Measurements from ENCODE around the gene C1orf94. TPM values are rescaled to one million over a fixed set of nuclear protein-coding genes. Genes with fewer than 3 reads are reported as not detected.

The C1orf94 gene
- total RNA-seq: not detected

GRCh38 chr1:34176830-34177603 is at the start of gene C1orf94:
TSS of gene C1orf94 (plus strand) at chr1:34176907. CDS start at chr1:34177790, 883 bp downstream.
- Mint-ChIP-seq H3K4me1 (ENCODE audit: low read depth) (no peaks in the 10 kb centered on the region), H3K36me3 (ENCODE audit: low read depth) (no peaks in the 10 kb centered on the region), H3K4me3 (no peak within 1 kb of the TSS), H3K27me3 (ENCODE audit: low read depth) (peaks cover 44% of the 10 kb centered on the region), H3K9me3 (no peaks in the 10 kb centered on the region), H3K27ac (no peak within 1 kb of the TSS)
- CTCF ChIA-PET: no interaction called here
- intact Hi-C loops (cut with micrococcal nuclease): no loop called here
- no peak for DNase-seq

GRCh38 chr1:34127006-34128000 is 49.4 kb upstream of the C1orf94 start:
- Mint-ChIP-seq H3K27me3 (ENCODE audit: low read depth) (peaks cover 16% of the 10 kb centered on the region), H3K4me3 (no peak overlapping the region), H3K36me3 (ENCODE audit: low read depth) (no peaks in the 10 kb centered on the region), H3K27ac (no peak overlapping the region), H3K4me1 (ENCODE audit: low read depth) (no peaks in the 10 kb centered on the region), H3K9me3 (no peaks in the 10 kb centered on the region)
- intact Hi-C loops (cut with micrococcal nuclease): no loop called here
- CTCF ChIA-PET: no interaction called here
- DNase-seq: no peak

GRCh38 chr1:34128186-34128889 is 48.4 kb upstream of the C1orf94 start:
- peaks cover 12% of the 10 kb centered on the region for H3K27me3 Mint-ChIP-seq (ENCODE audit: low read depth)
- no peaks in the 10 kb centered on the region for H3K4me1 Mint-ChIP-seq (ENCODE audit: low read depth)
- H3K9me3 Mint-ChIP-seq: no peaks in the 10 kb centered on the region
- H3K36me3 Mint-ChIP-seq (ENCODE audit: low read depth): no peaks in the 10 kb centered on the region
- intact Hi-C loops (cut with micrococcal nuclease): no loop called here
- H3K27ac Mint-ChIP-seq: no peak overlapping the region
- CTCF ChIA-PET: no interaction called here
- no peak overlapping the region for H3K4me3 Mint-ChIP-seq
- no peak for DNase-seq

GRCh38 chr1:34129630-34130029 is 47.1 kb upstream of the C1orf94 start:
- Mint-ChIP-seq H3K9me3 (no peaks in the 10 kb centered on the region), H3K27me3 (ENCODE audit: low read depth) (peaks cover 12% of the 10 kb centered on the region), H3K4me3 (no peak overlapping the region), H3K36me3 (ENCODE audit: low read depth) (no peaks in the 10 kb centered on the region), H3K27ac (no peak overlapping the region), H3K4me1 (ENCODE audit: low read depth) (no peaks in the 10 kb centered on the region)
- CTCF ChIA-PET: no interaction called here
- DNase-seq: no peak
- intact Hi-C loops (cut with micrococcal nuclease): no loop called here

- no peak overlapping the region for H3K4me3 Mint-ChIP-seq
- CTCF ChIA-PET: no interaction called here
- H3K9me3 Mint-ChIP-seq: no peaks in the 10 kb centered on the region
- H3K27ac Mint-ChIP-seq: no peak overlapping the region
- no peaks in the 10 kb centered on the region for H3K4me1 Mint-ChIP-seq (ENCODE audit: low read depth)
- intact Hi-C loops (cut with micrococcal nuclease): no loop called here
- peaks cover 9% of the 10 kb centered on the region for H3K27me3 Mint-ChIP-seq (ENCODE audit: low read depth)
- DNase-seq: no peak
- H3K36me3 Mint-ChIP-seq (ENCODE audit: low read depth): no peaks in the 10 kb centered on the region
These were observed 46.4 kb upstream of the C1orf94 start for GRCh38 chr1:34130306-34130705.

- Mint-ChIP-seq H3K36me3 (ENCODE audit: low read depth) (no peaks in the 10 kb centered on the region), H3K4me3 (no peak overlapping the region), H3K27me3 (ENCODE audit: low read depth) (peaks cover 6% of the 10 kb centered on the region), H3K4me1 (ENCODE audit: low read depth) (no peaks in the 10 kb centered on the region), H3K27ac (no peak overlapping the region), H3K9me3 (no peaks in the 10 kb centered on the region)
- no peak for DNase-seq
- CTCF ChIA-PET: no interaction called here
- intact Hi-C loops (cut with micrococcal nuclease): no loop called here
These were observed 45.1 kb upstream of the C1orf94 start for GRCh38 chr1:34131396-34132160.

GRCh38 chr1:34132161-34132420 is 44.6 kb upstream of the C1orf94 start:
- CTCF ChIA-PET: no interaction called here

GRCh38 chr1:34137411-34137810 is 39.3 kb upstream of the C1orf94 start:
- CTCF ChIA-PET: no interaction called here

More at GRCh38 chr1:34132161-34132420, 44.6 kb upstream of the C1orf94 start:
- H3K9me3 Mint-ChIP-seq: no peaks in the 10 kb centered on the region
- intact Hi-C loops (cut with micrococcal nuclease): no loop called here
- no peaks in the 10 kb centered on the region for H3K36me3 Mint-ChIP-seq (ENCODE audit: low read depth)
- no peaks in the 10 kb centered on the region for H3K4me1 Mint-ChIP-seq (ENCODE audit: low read depth)
- no peak overlapping the region for H3K27ac Mint-ChIP-seq
- DNase-seq: no peak
- H3K4me3 Mint-ChIP-seq: no peak overlapping the region
- H3K27me3 Mint-ChIP-seq (ENCODE audit: low read depth): peaks cover 6% of the 10 kb centered on the region

GRCh38 chr1:34140011-34140676 is 36.6 kb upstream of the C1orf94 start:
- H3K36me3 Mint-ChIP-seq (ENCODE audit: low read depth): no peaks in the 10 kb centered on the region
- H3K9me3 Mint-ChIP-seq: no peaks in the 10 kb centered on the region
- intact Hi-C loops (cut with micrococcal nuclease): no loop called here
- H3K4me1 Mint-ChIP-seq (ENCODE audit: low read depth): no peaks in the 10 kb centered on the region
- H3K4me3 Mint-ChIP-seq: no peak overlapping the region
- peaks cover 6% of the 10 kb centered on the region for H3K27me3 Mint-ChIP-seq (ENCODE audit: low read depth)
- no peak overlapping the region for H3K27ac Mint-ChIP-seq
- CTCF ChIA-PET: no interaction called here
- DNase-seq: no peak

More at GRCh38 chr1:34137411-34137810, 39.3 kb upstream of the C1orf94 start:
- Mint-ChIP-seq H3K4me1 (ENCODE audit: low read depth) (no peaks in the 10 kb centered on the region), H3K27me3 (ENCODE audit: low read depth) (peaks cover 6% of the 10 kb centered on the region), H3K36me3 (ENCODE audit: low read depth) (no peaks in the 10 kb centered on the region), H3K4me3 (no peak overlapping the region), H3K27ac (no peak overlapping the region), H3K9me3 (no peaks in the 10 kb centered on the region)
- no peak for DNase-seq
- intact Hi-C loops (cut with micrococcal nuclease): no loop called here

- Mint-ChIP-seq H3K4me1 (ENCODE audit: low read depth) (no peaks in the 10 kb centered on the region), H3K36me3 (ENCODE audit: low read depth) (no peaks in the 10 kb centered on the region), H3K27me3 (ENCODE audit: low read depth) (peaks cover 9% of the 10 kb centered on the region), H3K27ac (no peak overlapping the region), H3K9me3 (no peaks in the 10 kb centered on the region), H3K4me3 (no peak overlapping the region)
- no peak for DNase-seq
- intact Hi-C loops (cut with micrococcal nuclease): no loop called here
- CTCF ChIA-PET: no interaction called here
These were observed 32.7 kb upstream of the C1orf94 start for GRCh38 chr1:34143975-34144374.

GRCh38 chr1:34144766-34145165 is 31.9 kb upstream of the C1orf94 start:
- no peak for DNase-seq
- Mint-ChIP-seq H3K36me3 (ENCODE audit: low read depth) (no peaks in the 10 kb centered on the region), H3K27me3 (ENCODE audit: low read depth) (peaks cover 9% of the 10 kb centered on the region), H3K4me1 (ENCODE audit: low read depth) (no peaks in the 10 kb centered on the region), H3K4me3 (no peak overlapping the region), H3K27ac (no peak overlapping the region), H3K9me3 (no peaks in the 10 kb centered on the region)
- intact Hi-C loops (cut with micrococcal nuclease): no loop called here
- CTCF ChIA-PET: no interaction called here

Data from activated naive CD4-positive, alpha-beta T cell treated with anti-CD3 and anti-CD28 coated beads for 36 hours (primary cell).